NCI-H2227 treated with DMSO at 0.1 percent for 48 hours (cell line): ENCODE results near the gene ZFAND2B.

Experiments
- DNase-seq: peaks from one replicate; lab custom pipeline; 2025; lab: John Stamatoyannopoulos, UW

The ZFAND2B gene

DNA sequence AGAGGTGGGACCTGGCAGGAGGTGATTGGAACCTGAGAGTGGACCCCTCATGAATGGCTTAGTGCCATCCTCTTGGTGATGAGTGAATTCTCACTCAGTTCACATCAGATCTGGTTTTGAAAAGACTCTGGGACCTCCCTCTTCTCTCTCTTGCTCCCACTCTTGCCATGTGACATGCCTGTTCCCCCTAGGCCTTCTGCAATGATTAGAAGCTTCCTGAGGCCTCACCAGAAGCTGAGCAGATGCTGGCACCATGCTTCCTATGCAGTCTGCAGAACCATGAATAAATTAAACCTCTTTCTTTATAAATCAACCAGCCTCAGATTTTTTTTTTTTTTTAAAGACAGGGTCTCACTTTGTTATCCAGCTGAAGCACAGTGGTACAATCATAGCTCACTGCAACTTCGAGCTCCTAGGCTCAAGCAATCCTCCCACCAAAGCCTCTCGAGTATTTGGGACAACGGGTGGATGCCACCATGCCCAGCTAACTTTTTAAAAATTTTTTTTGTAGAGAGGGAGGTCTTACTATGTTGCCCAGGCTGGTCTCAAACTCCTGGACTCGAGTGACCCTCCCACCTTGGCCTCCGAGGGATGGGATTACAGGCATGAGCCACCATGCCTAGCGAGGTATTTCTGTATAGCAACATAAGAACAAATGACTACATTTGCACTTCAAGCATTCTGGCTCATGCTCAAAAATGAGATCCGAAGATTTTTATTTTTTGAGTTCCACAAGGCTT, 2.0 kb upstream of the ZFAND2B start:
- no peak for DNase-seq

DNA sequence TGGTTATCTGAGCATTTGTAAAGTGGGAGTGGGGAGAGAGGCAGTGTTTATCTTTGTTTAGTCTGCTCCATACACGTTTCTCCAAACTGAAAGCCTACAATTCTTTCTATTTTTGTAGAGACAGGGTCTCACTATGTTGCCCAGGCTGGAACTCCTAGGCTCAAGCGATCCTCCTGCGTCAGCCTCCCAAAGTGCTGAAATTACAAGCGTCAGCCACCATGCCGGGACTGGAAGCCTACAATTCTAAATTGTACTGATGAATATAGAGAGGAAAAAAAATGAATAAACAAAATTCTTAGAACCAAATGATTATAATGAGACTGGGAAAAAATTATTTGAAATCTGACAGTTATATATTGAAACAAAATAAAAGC, 1.4 kb upstream of the ZFAND2B start:
- DNase-seq = no peak

DNA sequence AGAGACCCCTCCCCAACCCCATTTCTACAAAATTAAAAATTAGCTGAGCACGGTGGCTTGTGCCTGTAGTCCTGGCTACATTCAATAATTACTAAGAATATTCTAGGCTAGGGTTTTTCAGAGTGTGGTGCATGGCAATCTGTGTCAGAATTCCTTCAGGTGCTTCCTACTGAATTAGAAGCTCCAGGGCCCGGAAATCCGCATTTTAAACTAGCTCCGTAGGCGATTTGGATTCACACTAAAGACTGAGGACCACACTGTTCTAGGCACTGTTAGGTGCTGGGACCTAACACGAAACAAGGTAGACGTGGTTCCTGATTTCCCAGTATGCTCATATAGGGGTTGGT, 628 bp upstream of the ZFAND2B start:
- no peak for DNase-seq

DNA sequence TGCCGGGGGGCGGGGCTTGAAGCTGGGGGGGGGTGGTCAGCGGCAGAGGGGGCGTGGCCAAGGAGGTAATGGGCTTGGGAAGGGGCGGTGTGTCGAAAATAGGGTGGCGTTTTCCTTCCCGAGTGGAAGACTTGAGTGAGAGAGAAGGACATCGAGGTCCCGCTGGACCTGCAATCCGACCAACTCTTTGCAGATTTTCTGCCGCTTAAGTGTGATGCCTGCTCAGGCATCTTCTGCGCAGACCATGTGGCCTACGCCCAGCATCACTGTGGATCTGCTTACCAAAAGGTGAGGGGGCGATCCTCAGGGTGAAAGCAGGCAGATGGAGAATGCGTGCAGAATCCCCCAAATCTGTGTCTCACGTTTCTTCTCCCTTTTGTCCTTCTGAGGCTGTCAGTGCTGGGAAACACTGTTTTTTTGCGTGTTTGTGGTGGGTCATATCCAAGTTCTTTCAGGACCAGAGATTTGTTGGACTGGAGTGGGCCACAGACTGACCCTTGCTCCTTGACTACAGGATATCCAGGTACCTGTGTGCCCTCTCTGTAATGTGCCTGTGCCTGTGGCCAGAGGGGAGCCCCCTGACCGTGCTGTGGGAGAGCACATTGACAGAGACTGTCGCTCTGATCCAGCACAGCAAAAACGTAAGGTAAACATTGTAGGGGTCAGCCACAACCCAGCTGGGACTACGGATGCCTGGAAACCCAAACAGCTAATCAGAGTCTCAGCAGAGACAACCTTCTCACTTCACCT, 727 bp downstream of the ZFAND2B start:
- no peak for DNase-seq

DNA sequence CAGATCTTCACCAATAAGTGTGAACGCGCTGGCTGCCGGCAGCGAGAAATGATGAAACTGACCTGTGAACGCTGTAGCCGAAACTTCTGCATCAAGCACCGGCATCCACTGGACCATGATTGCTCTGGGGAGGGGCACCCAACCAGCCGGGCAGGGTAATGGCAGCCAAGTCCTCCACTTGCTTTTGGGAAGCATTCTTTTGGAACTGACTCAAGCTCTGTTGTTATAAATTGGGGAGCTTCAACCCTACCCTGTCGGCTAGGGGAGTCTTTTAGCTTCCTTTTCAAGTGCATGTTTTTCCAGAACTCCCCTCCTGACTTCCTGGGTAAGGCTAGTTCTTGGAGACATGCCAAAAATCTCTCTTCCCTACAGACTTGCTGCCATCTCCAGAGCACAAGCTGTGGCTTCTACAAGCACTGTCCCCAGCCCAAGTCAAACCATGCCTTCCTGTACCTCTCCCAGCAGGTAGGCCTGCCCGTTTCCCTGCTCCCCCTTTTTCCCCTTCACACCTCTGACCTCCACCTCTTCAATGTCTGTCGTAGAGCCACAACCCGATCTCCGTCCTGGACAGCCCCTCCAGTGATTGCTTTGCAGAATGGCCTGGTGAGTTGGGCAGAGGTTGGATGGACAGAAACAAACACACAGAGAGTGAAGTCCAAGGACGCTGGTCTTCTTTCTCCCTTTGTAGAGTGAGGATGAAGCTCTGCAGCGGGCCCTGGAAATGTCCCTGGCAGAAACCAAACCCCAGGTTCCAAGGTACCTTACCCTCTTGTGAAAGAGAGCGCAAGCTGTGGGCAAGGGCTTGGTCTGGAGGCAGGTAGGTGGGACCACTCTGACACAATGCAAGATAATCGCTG, 1.5 kb downstream of the ZFAND2B start:
- DNase-seq = peak; percentile 45

GRCh38 chr2:219209236-219210195, 2.9 kb downstream of the ZFAND2B start:
- DNase-seq = no peak

DNA sequence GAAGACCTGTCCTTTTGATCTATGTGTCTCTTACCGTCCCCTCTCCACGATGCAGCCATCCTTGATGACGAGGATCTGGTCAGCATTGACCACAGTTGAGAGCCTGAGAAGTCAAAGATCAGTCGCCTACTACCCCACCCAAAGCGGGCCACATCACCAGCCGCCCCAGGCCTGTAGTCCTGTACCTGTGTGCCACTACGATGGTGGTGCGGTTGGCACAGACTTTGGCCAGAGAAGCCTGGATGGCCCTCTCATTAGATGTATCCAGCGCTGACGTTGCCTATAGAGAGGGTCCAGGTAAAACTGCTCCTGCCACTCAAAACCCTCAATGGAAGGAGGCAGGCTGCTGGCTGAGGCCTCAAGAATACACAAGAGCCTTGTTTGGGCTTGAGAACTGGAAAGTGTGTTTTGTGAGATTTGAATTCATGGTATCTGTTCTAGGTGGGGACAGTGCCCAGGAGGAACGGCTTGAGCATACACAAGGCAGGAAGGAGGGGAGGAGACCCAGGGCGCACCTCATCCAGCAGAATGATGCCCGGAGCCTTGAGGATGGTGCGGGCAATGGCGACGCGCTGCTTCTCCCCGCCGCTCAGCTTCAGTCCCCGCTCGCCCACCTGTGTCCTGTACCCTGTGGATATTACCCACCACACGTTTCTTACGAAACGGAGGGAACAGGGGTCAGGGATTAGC, 3.8 kb downstream of the ZFAND2B start:
- DNase-seq = no peak

DNA sequence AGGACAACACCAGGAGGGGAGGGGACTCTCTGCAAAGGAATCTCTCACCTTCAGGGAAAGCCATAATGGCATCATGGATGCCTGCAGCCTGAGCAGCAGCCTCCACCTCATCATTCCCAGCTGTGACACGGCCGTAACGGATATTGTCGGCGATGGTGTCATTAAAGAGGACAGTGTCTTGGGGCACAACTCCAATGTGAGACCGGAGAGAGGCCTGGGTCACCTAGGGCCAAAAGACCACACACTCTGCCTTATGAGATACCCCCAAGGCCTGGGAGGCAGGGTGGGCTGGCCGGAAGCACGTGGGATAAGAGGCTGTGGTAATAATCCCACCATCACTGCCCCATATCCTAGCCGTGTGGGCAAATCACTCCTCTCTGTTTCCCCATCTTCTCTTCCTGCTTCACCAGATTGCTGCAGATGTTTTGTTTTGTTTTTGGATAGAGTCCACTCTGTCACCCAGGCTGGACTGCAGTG, 4.3 kb downstream of the ZFAND2B start:
- DNase-seq = no peak

GRCh38 chr2:219213026-219213415, 6.4 kb downstream of the ZFAND2B start:
- DNase-seq = no peak

GRCh38 chr2:219213486-219214071, 7.0 kb downstream of the ZFAND2B start:
- DNase-seq = no peak

GRCh38 chr2:219214141-219214540, 7.6 kb downstream of the ZFAND2B start:
- no peak for DNase-seq

DNA sequence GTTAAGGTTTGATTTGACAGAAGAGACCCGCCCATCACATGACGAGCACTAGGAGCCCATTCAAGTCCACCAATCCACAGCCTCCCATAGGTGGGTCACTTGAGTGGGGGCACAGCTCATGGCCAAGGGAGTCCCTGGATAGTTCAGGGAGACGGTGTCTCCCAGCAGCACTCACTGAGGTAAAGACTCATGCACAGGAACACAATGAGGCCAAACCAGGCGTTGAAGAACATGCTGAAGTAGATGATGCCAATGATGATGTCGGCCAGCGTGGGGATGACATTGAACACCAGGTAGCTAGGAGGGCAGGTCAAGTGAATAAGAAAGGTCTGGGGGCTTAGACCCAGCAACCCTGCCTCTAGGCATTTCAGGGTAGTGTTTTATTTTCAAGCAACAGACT, 8.2 kb downstream of the ZFAND2B start:
- DNase-seq = no peak

GRCh38 chr2:219215871-219216534, 9.4 kb downstream of the ZFAND2B start:
- DNase-seq = no peak

DNA sequence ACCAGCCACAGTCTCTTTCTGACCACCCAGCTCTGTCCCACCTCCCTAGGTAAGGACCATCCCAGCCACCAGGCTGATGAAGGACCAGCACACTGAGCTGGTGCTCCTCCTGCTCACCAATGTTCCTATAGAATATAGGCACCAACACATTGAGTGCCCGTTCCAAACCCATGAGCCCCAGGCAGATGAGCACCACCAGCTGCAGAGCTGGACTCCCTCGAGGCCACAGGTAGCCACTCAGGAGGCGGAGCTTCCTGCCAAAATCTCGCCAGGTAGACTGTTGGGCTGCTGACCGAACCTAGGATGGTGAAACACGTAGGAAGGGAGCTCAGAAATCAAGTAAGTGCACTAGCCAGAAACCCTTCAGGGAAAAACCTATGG, 9.9 kb downstream of the ZFAND2B start:
- no peak for DNase-seq

- peak; percentile 49 for DNase-seq
Measured at GRCh38 chr2:219218217-219218731, 11.7 kb downstream of the ZFAND2B start.

DNA sequence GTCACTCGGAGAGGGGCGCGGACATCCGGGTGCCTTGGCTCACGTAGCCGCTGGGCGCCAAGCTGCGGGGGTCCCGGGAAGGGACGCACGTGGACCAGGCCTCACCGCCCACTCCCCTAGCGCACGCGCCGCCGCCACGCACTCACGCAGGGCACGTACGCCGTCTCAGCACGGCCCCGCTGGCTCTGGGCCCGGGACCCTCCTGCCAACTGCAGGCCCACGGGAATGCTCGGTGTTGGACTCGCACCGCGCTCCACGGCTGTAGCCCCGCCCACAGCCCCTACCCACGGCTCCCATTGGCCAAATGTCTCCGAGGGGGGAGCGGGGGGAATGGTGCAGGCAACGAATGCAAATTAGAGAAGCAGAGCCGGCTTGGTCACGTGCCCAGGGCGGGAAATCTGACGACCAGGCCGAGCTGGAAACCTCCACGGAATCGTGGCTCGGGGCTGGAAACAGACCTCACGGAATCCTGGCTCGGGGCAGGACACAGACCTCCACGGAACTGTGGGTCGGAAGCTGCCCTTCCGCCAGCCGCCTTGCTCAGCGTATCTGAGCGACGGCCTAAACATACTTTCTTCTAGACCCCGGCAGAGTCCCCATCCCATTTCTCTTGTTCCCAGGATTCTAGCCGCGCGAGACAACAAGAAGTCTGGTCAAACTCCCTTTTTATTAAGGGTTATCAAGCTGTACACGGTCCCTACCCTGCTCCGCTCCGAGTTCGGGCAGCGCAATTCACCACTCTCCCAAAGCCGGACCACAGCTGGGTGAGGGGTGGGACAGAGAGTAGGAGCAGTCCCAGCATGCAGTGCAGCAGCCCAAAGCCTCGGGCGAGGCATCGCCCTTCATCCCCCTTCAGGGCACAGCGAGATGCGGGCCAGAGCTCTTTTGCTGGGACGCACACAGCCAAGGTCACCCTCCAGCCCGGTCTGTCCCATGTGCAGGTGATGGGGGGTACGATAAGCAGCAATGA, 12.4 kb downstream of the ZFAND2B start, which contains the start of gene ABCB6:
TSS of gene ABCB6 (minus strand) at position 227 of the 970 bp plus-strand sequence. CDS start 285 bp downstream, outside the sequence.
- peak; percentile 96 for DNase-seq

DNA sequence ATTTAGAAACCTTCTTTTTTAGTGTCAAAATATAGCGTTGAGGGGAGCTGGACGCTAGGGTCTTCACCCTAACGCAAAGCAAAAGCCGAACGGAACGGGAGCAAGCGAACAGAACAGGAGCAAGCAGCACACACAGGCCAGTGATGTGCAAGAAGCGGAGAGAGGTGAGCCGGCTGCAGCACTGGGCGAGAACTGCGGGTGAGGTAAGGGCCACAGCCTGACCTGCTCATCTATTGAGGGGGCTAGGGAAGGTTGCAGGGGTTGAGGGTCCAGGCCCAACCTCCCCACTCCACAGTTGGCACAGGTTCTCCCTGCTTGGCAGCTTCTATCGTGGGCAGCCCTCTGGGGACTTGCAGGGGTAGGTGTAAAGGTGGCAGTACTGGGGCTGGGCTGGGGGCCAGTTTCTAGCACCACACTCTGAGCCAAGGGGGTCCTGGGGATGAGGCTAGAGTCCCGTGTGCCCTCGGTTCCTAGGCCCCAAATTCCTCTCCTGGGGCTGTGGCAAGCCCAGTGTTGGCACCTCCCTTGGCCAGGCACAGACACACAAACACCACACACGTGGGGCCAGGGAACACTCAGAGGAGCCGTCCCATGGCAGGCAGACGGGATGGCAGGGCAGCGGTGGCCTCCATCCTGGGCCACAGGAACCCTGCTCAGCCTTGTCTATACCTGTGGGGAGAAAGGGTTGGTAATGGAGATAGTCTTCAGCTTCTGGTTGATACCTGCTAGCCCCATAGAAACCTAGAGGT, 13.4 kb downstream of the ZFAND2B start:
- no peak for DNase-seq
